Loucy (cell line): ENCODE data around the gene CPNE9.

Experiments
- H2AFZ ChIP-seq: fragments of 200-600 bp; sonication (generic); 2 replicates; pipeline ENCODE4 v1.6.0; 2016; ENCODE audit warnings: antibody characterized with exemption, mild to moderate bottlenecking, low read length, moderate library complexity
- H3F3A ChIP-seq: fragments of 200-600 bp; 2 replicates; pipeline ENCODE4 v1.6.0; 2016; ENCODE audit warnings: antibody characterized with exemption, low read depth, mild to moderate bottlenecking
- H3K27me3 ChIP-seq: fragments of 200-600 bp; sonication (generic); 2 replicates; pipeline ENCODE4 v1.6.1; 2014; ENCODE audit warnings: low read length, mild to moderate bottlenecking; ENCODE audit not compliant: insufficient read depth, poor library complexity, severe bottlenecking
- H3K36me3 ChIP-seq: fragments of 200-600 bp; sonication (generic); 2 replicates; pipeline ENCODE4 v1.6.1; 2016; ENCODE audit warnings: low read length; ENCODE audit not compliant: insufficient read depth
- H3K4me1 ChIP-seq: fragments of 200-600 bp; sonication (generic); 2 replicates; pipeline ENCODE4 v1.5.1; 2014; ENCODE audit warnings: low read length, mild to moderate bottlenecking; ENCODE audit not compliant: insufficient read depth, poor library complexity, severe bottlenecking
- H3K4me2 ChIP-seq: fragments of 200-600 bp; sonication (generic); 2 replicates; pipeline ENCODE4 v1.6.0; 2014; ENCODE audit warnings: antibody characterized with exemption, low read length, low read depth, mild to moderate bottlenecking; ENCODE audit not compliant: poor library complexity, severe bottlenecking
- H3K4me3 ChIP-seq: fragments of 200-600 bp; sonication (generic); 2 replicates; pipeline ENCODE4 v1.5.1; 2014; ENCODE audit warnings: low read length, mild to moderate bottlenecking, mixed read lengths; ENCODE audit not compliant: poor library complexity, severe bottlenecking
- H3K79me2 ChIP-seq: fragments of 200-600 bp; sonication (generic); 2 replicates; pipeline ENCODE4 v1.6.1; 2014; ENCODE audit warnings: low read length; ENCODE audit not compliant: insufficient read depth
- H3K9ac ChIP-seq: fragments of 200-600 bp; sonication (generic); 2 replicates; pipeline ENCODE4 v1.6.0; 2014; ENCODE audit warnings: mild to moderate bottlenecking, low read depth, low read length, moderate library complexity; ENCODE audit not compliant: poor library complexity, severe bottlenecking
- H3K9me2 ChIP-seq: fragments of 200-600 bp; sonication (generic); replicated peaks from 2 replicates; pipeline ENCODE4 v1.6.1; 2016; ENCODE audit warnings: low read depth, low read length, mixed read lengths
- H3K9me3 ChIP-seq: fragments of 200-600 bp; sonication (generic); 2 replicates; pipeline ENCODE4 v1.6.1; 2014; ENCODE audit warnings: mild to moderate bottlenecking, antibody characterized with exemption, low read length, low read depth; ENCODE audit not compliant: insufficient read depth
- H4K20me1 ChIP-seq: fragments of 200-600 bp; sonication (generic); 2 replicates; pipeline ENCODE4 v1.6.0; 2014; ENCODE audit warnings: antibody characterized with exemption, low read length, mild to moderate bottlenecking; ENCODE audit not compliant: insufficient read depth, poor library complexity, severe bottlenecking
- EZH2phosphoT487 ChIP-seq: fragments of 200-600 bp; IDR thresholded peaks from 2 replicates; pipeline ENCODE4 v1.6.1; 2018; ENCODE audit warnings: antibody characterized with exemption, mild to moderate bottlenecking, moderate library complexity, borderline replicate concordance
- TF ChIP-seq, protein P1 (sequence below): fragments of 200-600 bp; sonication (generic); conservative IDR thresholded peaks from 2 replicates; pipeline ENCODE4 v1.5.1; 2014; ENCODE audit warnings: mild to moderate bottlenecking, antibody characterized with exemption, low read length

The CPNE9 gene

DNA sequence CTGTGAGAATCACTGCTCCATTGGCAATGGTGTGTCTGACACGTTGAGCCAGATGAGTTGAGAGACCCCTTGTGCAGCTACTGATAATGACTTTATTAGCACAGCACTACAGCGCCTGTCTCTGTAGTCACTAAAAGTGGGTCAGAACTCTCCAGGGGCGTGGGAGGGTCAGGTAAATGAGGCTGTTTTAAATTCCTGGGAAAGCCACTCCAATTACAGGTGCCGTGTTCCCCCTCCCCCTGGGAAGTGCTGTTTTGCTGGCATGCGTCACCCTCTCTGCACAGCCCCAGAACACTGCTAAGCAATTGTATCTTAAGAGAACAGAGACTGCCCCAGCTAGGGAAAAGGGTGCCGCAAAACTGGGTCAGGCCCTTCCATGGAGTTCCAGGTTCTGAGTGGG lies 21.5 kb upstream of the CPNE9 start:
- Histone ChIP-seq H3K27me3 (no peaks in the 10 kb centered on the region), H3K4me3 (no peak overlapping the region), H3F3A (no peaks in the 10 kb centered on the region), H4K20me1 (no peaks in the 10 kb centered on the region), H3K4me1 (no peaks in the 10 kb centered on the region), H3K9me3 (no peaks in the 10 kb centered on the region), H3K79me2 (no peaks in the 10 kb centered on the region), H2AFZ (no peak overlapping the region), H3K36me3 (peaks cover 90% of the 10 kb centered on the region; the same call in 1 of the 2 replicates), H3K9ac (no peak overlapping the region), H3K9me2 (no peaks in the 10 kb centered on the region), H3K4me2 (no peak overlapping the region)
- no peak for TF ChIP-seq EZH2phosphoT487
- TF ChIP-seq, protein P1, sequence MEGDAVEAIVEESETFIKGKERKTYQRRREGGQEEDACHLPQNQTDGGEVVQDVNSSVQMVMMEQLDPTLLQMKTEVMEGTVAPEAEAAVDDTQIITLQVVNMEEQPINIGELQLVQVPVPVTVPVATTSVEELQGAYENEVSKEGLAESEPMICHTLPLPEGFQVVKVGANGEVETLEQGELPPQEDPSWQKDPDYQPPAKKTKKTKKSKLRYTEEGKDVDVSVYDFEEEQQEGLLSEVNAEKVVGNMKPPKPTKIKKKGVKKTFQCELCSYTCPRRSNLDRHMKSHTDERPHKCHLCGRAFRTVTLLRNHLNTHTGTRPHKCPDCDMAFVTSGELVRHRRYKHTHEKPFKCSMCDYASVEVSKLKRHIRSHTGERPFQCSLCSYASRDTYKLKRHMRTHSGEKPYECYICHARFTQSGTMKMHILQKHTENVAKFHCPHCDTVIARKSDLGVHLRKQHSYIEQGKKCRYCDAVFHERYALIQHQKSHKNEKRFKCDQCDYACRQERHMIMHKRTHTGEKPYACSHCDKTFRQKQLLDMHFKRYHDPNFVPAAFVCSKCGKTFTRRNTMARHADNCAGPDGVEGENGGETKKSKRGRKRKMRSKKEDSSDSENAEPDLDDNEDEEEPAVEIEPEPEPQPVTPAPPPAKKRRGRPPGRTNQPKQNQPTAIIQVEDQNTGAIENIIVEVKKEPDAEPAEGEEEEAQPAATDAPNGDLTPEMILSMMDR = no peak

DNA sequence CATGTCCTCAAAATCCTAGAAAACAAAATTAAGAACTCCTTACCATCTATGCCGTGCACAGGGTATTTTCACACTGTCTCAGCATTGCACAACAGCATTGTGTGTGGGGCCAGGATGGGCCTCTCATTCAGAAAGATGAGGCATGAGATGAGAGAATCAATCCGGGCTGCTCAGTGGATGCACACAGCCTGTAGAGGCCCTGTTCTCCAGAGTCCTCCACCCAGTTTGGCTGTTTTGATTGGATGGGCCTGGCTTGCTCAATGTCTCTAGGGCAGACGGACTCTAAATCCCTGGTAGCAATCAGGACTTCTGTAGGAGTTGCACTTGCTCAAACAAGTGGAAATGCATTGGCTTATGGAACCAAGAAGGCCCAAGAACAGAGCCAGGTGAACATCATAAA lies 20.2 kb upstream of the CPNE9 start:
- no peaks in the 10 kb centered on the region for H3K79me2 ChIP-seq
- H3K9me3 ChIP-seq = no peaks in the 10 kb centered on the region
- no peak overlapping the region for H3K4me3 ChIP-seq
- no peaks in the 10 kb centered on the region for H3K4me1 ChIP-seq
- H3K36me3 ChIP-seq = peaks cover 88% of the 10 kb centered on the region; the same call in 1 of the 2 replicates
- H2AFZ ChIP-seq = no peak overlapping the region
- H3K9me2 ChIP-seq = no peaks in the 10 kb centered on the region
- TF ChIP-seq, protein P1 = no peak
- TF ChIP-seq EZH2phosphoT487 = no peak
- H3K27me3 ChIP-seq = no peaks in the 10 kb centered on the region
- no peak overlapping the region for H3K9ac ChIP-seq
- no peak overlapping the region for H3K4me2 ChIP-seq
- H3F3A ChIP-seq = no peaks in the 10 kb centered on the region
- no peaks in the 10 kb centered on the region for H4K20me1 ChIP-seq

DNA sequence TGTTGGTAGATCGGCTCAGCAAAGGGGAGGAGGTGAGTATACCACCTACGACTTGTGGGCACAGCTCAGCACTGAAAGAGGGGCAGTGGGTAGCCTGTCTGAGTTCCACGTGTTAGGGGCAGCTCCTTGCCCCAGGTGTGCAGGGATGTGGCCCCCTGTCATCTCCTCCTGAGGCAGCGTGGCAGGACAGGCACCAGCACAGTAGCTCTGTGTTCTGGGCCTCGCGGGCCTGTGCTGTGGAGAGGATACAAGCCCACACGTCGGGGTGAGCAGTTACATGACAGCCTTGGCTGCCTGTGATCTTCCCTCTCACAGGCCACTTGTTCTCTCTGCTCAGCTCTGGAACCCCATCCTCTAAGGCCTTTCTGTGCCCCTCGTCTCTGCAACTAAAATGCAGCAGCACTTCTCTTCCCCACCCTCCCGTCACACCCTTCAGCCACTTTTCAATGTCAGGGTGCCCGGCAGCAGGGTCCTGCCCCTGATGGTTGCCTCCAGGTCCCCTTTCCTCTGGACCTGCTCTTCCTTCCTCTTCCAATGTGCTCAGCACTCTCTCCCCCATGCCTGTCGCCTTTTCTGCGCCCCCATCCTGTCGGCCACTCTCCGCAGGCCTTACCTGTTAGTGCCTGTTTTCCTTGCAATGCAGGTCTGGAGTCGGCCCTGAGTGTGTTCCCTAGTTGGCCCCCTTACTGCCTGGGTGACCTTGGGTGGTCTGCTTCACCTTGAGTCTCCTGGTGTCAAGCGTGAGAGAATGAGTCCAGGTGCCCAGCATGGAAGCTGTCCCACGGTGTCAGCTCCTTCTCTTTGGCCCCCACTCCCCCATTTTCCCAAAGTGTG lies 18.2 kb upstream of the CPNE9 start:
- peaks cover 3% of the 10 kb centered on the region for H3K4me1 ChIP-seq
- TF ChIP-seq, protein P1 = no peak
- no peak for TF ChIP-seq EZH2phosphoT487
- H3K9me2 ChIP-seq = no peaks in the 10 kb centered on the region
- no peak overlapping the region for H3K9ac ChIP-seq
- no peak overlapping the region for H3K4me3 ChIP-seq
- H3K36me3 ChIP-seq = peaks cover 89% of the 10 kb centered on the region; the same call in 1 of the 2 replicates
- no peaks in the 10 kb centered on the region for H3F3A ChIP-seq
- no peaks in the 10 kb centered on the region for H3K79me2 ChIP-seq
- H4K20me1 ChIP-seq = no peaks in the 10 kb centered on the region
- H3K9me3 ChIP-seq = no peaks in the 10 kb centered on the region
- no peak overlapping the region for H3K4me2 ChIP-seq
- H2AFZ ChIP-seq = no peak overlapping the region
- no peaks in the 10 kb centered on the region for H3K27me3 ChIP-seq
